Erythroblast (primary cell): Measurements from ENCODE around the gene ASIC5.

Experiments used
- GATA1 ChIP-seq: IDR thresholded peaks from 2 replicates; pipeline ENCODE4 v1.6.1; 2011; ENCODE audit warnings: low read depth, mild to moderate bottlenecking, control low read depth, low read length, moderate library complexity
- POLR2A ChIP-seq: IDR thresholded peaks from 2 replicates; pipeline ENCODE4 v1.6.1; 2011; ENCODE audit warnings: mild to moderate bottlenecking, low read length

DNA sequence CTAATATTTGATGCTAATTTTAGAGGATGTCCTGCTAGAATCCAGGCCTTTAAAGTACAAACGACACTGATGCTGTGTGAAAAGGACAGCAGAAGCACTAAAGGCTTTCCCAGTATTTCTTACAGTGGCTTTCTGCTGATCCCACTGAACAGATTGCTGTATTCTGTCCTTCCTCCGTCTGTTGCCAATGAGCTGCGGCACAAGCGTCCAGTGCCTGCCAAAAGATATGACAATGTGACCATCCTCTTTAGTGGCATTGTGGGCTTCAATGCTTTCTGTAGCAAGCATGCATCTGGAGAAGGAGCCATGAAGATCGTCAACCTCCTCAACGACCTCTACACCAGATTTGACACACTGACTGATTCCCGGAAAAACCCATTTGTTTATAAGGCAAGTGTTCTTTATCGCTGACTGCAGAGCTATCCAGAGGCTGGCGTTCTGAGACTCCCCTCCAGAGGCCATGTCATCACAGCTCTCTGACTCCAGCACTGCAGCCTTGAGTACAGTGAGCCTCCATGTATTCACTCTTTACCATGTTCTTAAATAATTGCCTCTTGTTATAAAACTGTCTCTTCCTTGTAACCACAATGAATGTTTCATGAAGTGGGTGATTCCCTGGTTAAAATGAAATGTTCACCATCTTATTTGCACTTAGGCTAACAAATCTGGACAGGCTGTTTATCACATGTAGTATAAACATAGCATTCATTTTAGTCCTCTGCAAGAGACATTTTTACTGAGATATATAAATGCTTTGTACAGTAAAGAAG lies 63.7 kb downstream of the ASIC5 start:
- TF ChIP-seq POLR2A (no peak), GATA1 (no peak)
